Measurements from ENCODE around the gene KNCN. TPM values are rescaled to one million over a fixed set of nuclear protein-coding genes. Genes with fewer than 3 reads are reported as not detected.

The KNCN gene
- total RNA-seq, 4 donors from 2014 or later = not detected

DNA sequence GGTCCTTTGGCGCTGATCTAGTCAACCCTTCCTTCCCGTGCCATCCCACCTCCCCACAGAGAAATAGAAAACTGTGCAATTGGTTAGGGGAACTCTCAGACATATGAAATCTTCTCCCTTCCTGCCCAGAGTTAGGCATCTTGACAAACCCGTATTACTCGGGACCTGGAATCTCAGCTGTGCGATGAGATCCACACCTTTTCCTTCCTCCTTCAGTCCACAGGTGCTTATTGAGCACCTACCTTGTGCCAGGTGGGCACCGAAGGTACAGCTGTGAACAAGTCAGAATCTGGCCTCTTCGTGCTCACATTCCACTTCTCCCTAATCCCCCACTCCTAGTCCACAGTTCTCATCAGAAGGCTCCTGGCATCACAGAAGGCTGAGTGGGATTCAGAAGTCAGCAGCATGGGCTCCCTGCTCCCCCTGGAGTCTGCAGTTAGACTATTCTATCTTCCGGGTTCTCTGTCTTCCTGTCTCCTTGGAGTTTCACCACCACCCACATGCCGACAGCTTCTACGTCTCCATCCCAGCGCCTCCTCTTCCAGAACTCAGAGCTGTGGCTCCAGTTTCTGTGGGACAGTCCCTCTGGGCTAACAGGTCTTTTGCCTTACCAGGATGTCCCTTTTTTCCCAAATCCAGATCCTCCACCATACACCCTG is 23.0 kb downstream of the KNCN start:
- peaks cover 0 to 37% of the 10 kb centered on the region in 2 donors for H3K27me3 ChIP-seq
- TF ChIP-seq EP300 (IDR thresholded peaks at IDR 0.05) = no peak
- no peak for TF ChIP-seq POLR2A (IDR thresholded peaks at IDR 0.05)
- TF ChIP-seq, protein P1, sequence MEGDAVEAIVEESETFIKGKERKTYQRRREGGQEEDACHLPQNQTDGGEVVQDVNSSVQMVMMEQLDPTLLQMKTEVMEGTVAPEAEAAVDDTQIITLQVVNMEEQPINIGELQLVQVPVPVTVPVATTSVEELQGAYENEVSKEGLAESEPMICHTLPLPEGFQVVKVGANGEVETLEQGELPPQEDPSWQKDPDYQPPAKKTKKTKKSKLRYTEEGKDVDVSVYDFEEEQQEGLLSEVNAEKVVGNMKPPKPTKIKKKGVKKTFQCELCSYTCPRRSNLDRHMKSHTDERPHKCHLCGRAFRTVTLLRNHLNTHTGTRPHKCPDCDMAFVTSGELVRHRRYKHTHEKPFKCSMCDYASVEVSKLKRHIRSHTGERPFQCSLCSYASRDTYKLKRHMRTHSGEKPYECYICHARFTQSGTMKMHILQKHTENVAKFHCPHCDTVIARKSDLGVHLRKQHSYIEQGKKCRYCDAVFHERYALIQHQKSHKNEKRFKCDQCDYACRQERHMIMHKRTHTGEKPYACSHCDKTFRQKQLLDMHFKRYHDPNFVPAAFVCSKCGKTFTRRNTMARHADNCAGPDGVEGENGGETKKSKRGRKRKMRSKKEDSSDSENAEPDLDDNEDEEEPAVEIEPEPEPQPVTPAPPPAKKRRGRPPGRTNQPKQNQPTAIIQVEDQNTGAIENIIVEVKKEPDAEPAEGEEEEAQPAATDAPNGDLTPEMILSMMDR (IDR thresholded peaks at IDR 0.05) = no peak
- WGBS, 2 donors = 33 to 43% methylated on average over 11 of the region's 11 CpGs

DNA sequence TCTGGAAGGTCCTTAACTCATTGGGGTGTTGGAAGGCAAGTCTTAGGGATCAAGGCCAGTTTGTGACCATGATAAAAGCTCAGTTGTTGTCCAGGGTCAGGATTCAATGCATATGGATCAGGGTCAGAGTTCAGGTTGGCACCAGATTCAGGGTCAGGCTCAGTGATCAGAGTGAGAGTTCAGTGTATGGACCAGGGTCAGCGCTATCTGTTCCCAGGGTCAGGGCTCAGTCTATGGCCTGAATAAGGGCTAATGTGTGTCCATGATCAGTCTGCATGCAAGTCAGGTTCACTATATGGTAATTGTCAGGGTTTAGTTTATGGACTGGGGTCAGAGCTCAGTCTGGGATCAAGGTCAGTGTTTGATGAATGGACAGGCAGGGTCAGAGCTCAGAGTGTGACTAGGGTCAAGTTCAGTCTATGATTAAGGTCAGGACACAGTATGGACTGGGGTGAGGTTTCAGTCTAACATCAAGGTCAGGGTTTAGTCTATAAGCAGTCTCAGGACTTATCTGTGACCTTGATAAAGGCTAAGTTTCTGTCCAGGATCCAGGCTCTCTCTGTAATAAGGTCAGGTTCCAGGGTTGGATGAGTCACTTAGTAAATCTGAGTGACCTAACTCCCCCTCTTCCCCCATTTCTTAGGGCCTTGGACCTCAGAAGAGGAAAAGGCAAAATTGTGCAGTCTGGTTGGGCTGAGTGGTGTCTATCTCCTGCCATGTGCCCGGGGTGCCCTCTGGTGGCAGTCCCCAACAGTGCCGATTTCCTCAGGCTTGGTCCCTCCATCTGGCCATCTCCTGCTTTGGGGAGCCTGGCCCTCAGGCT is 23.8 kb downstream of the KNCN start:
- H3K4me1 ChIP-seq = peaks cover 0 to 15% (median 0%) of the 10 kb centered on the region in 4 donors
- H3K27ac ChIP-seq = no peak overlapping the region
- no peak overlapping the region for H3K4me3 ChIP-seq
- 23 to 24% methylated on average over 3 of the region's 3 CpGs for WGBS, 2 donors
- H3K27me3 ChIP-seq = peaks cover 0 to 37% of the 10 kb centered on the region in 2 donors
- H3K9me3 ChIP-seq = no peaks in the 10 kb centered on the region
- TF ChIP-seq, protein P1 (IDR thresholded peaks at IDR 0.05) = peak; percentile 87 to 94 (median 91)
- no peak for TF ChIP-seq POLR2A (IDR thresholded peaks at IDR 0.05)
- no peak for TF ChIP-seq EP300 (IDR thresholded peaks at IDR 0.05)
- no peaks in the 10 kb centered on the region for H3K36me3 ChIP-seq
- DNase-seq (ENCODE audit: low spot score in 2 of 2) = peak; percentile 83 to 90

More for the DNA sequence above, 23.0 kb downstream of the KNCN start:
- Histone ChIP-seq H3K4me3 (no peak overlapping the region), H3K27ac (no peak overlapping the region), H3K9me3 (no peaks in the 10 kb centered on the region), H3K36me3 (no peaks in the 10 kb centered on the region), H3K4me1 (peaks cover 0 to 15% (median 0%) of the 10 kb centered on the region in 4 donors)
- no peak for DNase-seq (ENCODE audit: low spot score in 2 of 2)

DNA sequence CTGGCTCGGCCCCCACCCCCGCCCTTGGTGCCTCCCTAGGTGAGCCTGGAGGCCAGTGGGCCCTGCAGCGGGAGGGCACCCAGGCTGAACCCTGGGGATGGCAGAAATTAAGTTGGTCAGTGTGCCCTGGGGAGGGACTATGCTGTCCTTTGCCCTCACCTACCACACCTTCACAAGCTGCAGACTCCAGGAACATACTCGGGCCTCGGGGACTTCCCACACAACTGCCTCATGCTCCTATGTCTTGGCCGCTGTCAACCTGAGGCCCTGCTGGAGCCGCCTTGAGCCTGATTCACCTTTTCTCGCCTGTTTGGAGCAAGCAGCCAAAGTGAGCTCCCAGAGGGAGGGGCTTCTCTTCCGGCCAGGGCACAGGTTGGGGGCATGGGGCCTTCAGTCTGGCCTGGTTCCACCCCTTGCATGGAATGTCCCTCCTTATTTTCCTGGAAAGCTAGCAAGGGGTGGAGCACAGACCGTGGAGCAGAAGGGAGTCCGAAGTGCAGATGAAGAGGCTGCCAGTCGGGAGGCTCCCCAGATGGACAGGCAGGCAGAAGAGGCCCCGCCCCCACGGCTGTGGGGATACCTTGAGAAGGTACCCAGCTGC is 24.7 kb downstream of the KNCN start:
- Histone ChIP-seq H3K4me3 (no peak overlapping the region), H3K9me3 (no peaks in the 10 kb centered on the region), H3K36me3 (no peaks in the 10 kb centered on the region), H3K4me1 (peaks cover 0 to 20% (median 0%) of the 10 kb centered on the region in 4 donors), H3K27me3 (peaks cover 0 to 37% of the 10 kb centered on the region in 2 donors), H3K27ac (no peak overlapping the region)
- TF ChIP-seq POLR2A (IDR thresholded peaks at IDR 0.05) (no peak), EP300 (IDR thresholded peaks at IDR 0.05) (no peak)
- TF ChIP-seq, protein P1 (IDR thresholded peaks at IDR 0.05) = no peak
- no peak for DNase-seq (ENCODE audit: low spot score in 2 of 2)
- WGBS, 2 donors = 48 to 52% methylated on average over 8 to 13 of the region's 14 CpGs

DNA sequence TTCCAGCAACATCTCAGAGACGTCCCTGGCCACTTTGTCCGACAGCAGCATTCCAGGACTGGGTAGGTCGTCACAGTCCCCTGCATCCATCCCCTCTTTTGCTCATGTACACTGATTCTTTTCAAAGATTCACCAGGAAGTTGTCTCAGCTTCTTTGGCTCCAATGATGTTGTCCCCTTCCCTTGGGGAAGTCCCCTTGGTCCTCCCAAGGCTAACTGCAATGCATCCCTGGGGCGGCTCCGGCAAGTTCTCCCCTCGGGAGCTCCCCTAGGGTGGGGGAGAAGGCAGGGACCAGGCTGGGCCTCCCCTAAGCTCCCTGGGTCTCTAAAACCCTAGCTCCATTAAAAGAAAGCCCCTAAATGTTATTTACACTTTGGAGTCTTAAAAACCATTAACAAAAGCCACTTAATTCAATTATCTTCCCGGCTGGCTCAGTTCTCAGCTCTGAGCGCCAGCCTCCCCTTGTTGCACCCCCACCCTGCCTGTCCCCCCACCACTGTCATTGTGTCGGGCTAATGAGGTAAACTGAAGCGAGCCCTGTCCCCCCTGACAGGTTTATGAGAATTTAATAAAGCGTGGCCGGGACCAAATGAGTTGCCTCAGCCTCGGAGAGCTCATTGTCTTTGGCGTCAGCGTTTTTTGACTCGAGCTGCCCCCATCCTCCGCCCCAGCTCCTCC is 25.3 kb downstream of the KNCN start:
- TF ChIP-seq POLR2A (IDR thresholded peaks at IDR 0.05) (no peak), EP300 (IDR thresholded peaks at IDR 0.05) (no peak)
- TF ChIP-seq, protein P1 (IDR thresholded peaks at IDR 0.05) = no peak
- WGBS, 2 donors = 54 to 63% methylated on average over 17 of the region's 17 CpGs
- DNase-seq (ENCODE audit: low spot score in 2 of 2) = no peak
- H3K36me3 ChIP-seq = no peaks in the 10 kb centered on the region
- H3K4me3 ChIP-seq = no peak overlapping the region
- no peaks in the 10 kb centered on the region for H3K9me3 ChIP-seq
- no peak overlapping the region for H3K27ac ChIP-seq
- peaks cover 0 to 37% of the 10 kb centered on the region in 2 donors for H3K27me3 ChIP-seq
- peaks cover 0 to 20% (median 0%) of the 10 kb centered on the region in 4 donors for H3K4me1 ChIP-seq
